Naive thymus-derived CD4-positive, alpha-beta T cell (primary cell): ENCODE data around the gene TSPAN9. TPM values are rescaled to one million over a fixed set of nuclear protein-coding genes. Genes with fewer than 3 reads are reported as not detected.

Experiments
- ATAC-seq: fragments of 150-1000 bp; cut with Tn5 transposase; 2 replicates; pipeline ENCODE4 v1.10.0; 2021; ENCODE audit warnings: mild to moderate bottlenecking, moderate library complexity
- CTCF ChIA-PET: fragments of 350-600 bp; sonication (Branson Sonifier 250); formaldehyde crosslinking; loops from one replicate; lab custom pipeline; 2021; ENCODE audit warnings: antibody characterized with exemption; lab: Charles Lee
- POLR2A ChIA-PET: fragments of 350-600 bp; sonication (Branson Sonifier 250); formaldehyde crosslinking; loops from one replicate; lab custom pipeline; 2021; ENCODE audit warnings: antibody characterized with exemption, inconsistent platforms; lab: Charles Lee
- DNase-seq, 9 donors: peaks; one replicate each; pipeline versions ENCODE4 v3.0.0 to v3.0.0-alpha.2; 2020 to 2022; ENCODE audit warnings: mixed read lengths in 1 of 9
- H3K27ac ChIP-seq: one replicate; pipeline ENCODE4 v1.7.0; 2013; ENCODE audit warnings: mild to moderate bottlenecking, low read depth, low read length, moderate library complexity
- H3K27me3 ChIP-seq, 2 donors: one replicate each; pipeline ENCODE4 v1.7.0; 2013; ENCODE audit warnings: low read length in 2 of 2, mild to moderate bottlenecking in 2 of 2, moderate library complexity in 2 of 2; ENCODE audit not compliant: control insufficient read depth in 2 of 2, insufficient read depth in 2 of 2
- H3K36me3 ChIP-seq, 3 experiments: 1 replicate in 2 of 3; 2 replicates in 1 of 3; pipeline ENCODE4 v1.7.0; 2013; ENCODE audit warnings: low read length in 3 of 3, mild to moderate bottlenecking in 3 of 3, moderate library complexity in 1 of 3; ENCODE audit not compliant: insufficient read depth in 3 of 3, control insufficient read depth in 2 of 3
- H3K4me1 ChIP-seq, 2 donors: one replicate each; pipeline ENCODE4 v1.7.0; 2013; ENCODE audit warnings: low read length in 2 of 2, mild to moderate bottlenecking in 2 of 2, moderate library complexity in 1 of 2; ENCODE audit not compliant: control insufficient read depth in 2 of 2, insufficient read depth in 2 of 2
- H3K4me3 ChIP-seq: 2 replicates; pipeline ENCODE4 v1.7.0; 2013; ENCODE audit warnings: mild to moderate bottlenecking, low read length
- H3K9me3 ChIP-seq, 3 experiments: 1 replicate in 2 of 3; 2 replicates in 1 of 3; pipeline ENCODE4 v1.7.0; 2013; ENCODE audit warnings: low read length in 3 of 3; ENCODE audit not compliant: control insufficient read depth in 2 of 3
- H3K27ac Mint-ChIP-seq, 9 donors: one replicate each; pipeline ENCODE4 v1.8.0; 2020 to 2022; ENCODE audit warnings: mixed read lengths in 9 of 9, mild to moderate bottlenecking in 8 of 9, moderate library complexity in 5 of 9, inconsistent platforms in 2 of 9
- H3K27me3 Mint-ChIP-seq, 5 donors: one replicate each; pipeline ENCODE4 v1.8.0; 2021 to 2022; ENCODE audit warnings: mixed read lengths in 5 of 5, mild to moderate bottlenecking in 1 of 5
- H3K36me3 Mint-ChIP-seq, 5 donors: one replicate each; pipeline ENCODE4 v1.8.0; 2020 to 2022; ENCODE audit warnings: mixed read lengths in 5 of 5, mild to moderate bottlenecking in 3 of 5, inconsistent platforms in 1 of 5
- H3K4me1 Mint-ChIP-seq, 7 donors: one replicate each; pipeline ENCODE4 v1.8.0; 2020 to 2022; ENCODE audit warnings: mixed read lengths in 7 of 7, mild to moderate bottlenecking in 3 of 7, inconsistent platforms in 1 of 7
- H3K4me3 Mint-ChIP-seq, 10 donors: one replicate each; pipeline ENCODE4 v1.8.0; 2020 to 2022; ENCODE audit warnings: mild to moderate bottlenecking in 10 of 10, mixed read lengths in 10 of 10, moderate library complexity in 6 of 10, inconsistent platforms in 2 of 10
- H3K9me3 Mint-ChIP-seq, 11 donors: one replicate each; pipeline ENCODE4 v1.8.0; 2020 to 2022; ENCODE audit warnings: mixed read lengths in 11 of 11, mild to moderate bottlenecking in 4 of 11, inconsistent platforms in 1 of 11, moderate library complexity in 1 of 11
- intact Hi-C, 2 donors: fragments of 100-400 bp; cut with micrococcal nuclease; formaldehyde crosslinking; loops; one replicate each; pipeline ENCODE4 v1.15.1; 2023
- polyA plus RNA-seq, 2 donors: library from polyadenylated mRNA; unstranded; fragments of 300-500 nt; fragmentation: Illumina TruSeq; gene quantifications; one replicate each; pipeline ENCODE4 v1.2.3, GENCODE V29; 2021
- total RNA-seq, 6 experiments: library from RNA in 5 of 6; stranded (reverse) in 5 of 6; gene quantifications; 1 replicate in 5 of 6; 2 replicates in 1 of 6; pipeline ENCODE4 v1.2.3 and lab custom pipeline; 2021 to 2026

The TSPAN9 gene
- total and polyA plus RNA-seq, 7 experiments from 2014 or later: 0.20 to 1.8 (median 1.1) TPM; not detected in 1

DNA sequence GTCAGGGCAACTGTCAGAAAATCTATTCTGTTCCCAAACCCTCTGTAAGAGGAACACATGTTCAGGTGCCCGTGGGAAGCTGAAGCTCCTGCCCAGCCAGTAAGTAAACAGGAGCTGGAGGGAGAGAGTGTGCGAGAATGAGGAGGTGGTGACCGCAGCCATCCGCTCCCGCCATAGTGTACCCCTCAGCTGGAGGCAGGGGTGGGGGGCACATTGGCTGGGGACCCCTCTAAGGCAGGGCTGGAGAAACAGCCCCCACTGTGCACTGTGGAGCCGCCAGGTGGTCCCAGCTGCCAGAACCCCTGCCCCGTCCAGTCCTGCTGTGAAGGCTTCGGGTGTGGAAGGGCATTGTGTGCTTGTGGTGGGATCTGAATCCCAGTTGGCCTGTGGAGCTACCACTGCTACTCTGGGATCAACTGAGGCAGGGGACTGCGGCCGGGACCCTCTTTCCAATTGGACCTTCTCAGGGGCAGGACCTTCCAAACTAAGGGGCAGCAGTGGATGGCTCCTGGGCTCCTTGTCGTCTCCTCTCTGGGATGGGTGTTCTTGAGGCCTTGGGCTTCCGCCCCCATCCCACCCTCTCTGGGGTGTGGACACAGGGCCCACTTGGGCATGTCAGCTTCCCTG lies 59.6 kb downstream of the TSPAN9 start:
- no peak for DNase-seq
- H3K36me3 ChIP-seq: no peaks in the 10 kb centered on the region
- H3K9me3 Mint-ChIP-seq: no peaks in the 10 kb centered on the region
- intact Hi-C loops: loop anchor here in 1 of 2 donors (5.0 kb wide), 1 partner anchor 666 kb away; no protein-coding TSS in a partner anchor
- H3K4me1 Mint-ChIP-seq: peaks cover 0 to 3% (median 0%) of the 10 kb centered on the region in 7 donors
- no peak overlapping the region for H3K4me3 Mint-ChIP-seq
- ATAC-seq: no peak
- no peaks in the 10 kb centered on the region for H3K4me1 ChIP-seq
- H3K9me3 ChIP-seq: no peaks in the 10 kb centered on the region
- ChIA-PET CTCF (interaction anchor here (1.3 kb wide), 1 partner anchor 12 kb away, joined by 4 read pairs; no protein-coding TSS in a partner anchor), POLR2A (no interaction called here)
- H3K36me3 Mint-ChIP-seq: no peaks in the 10 kb centered on the region
- H3K27me3 Mint-ChIP-seq: peaks cover 16 to 52% (median 38%) of the 10 kb centered on the region in 5 donors
- no peak overlapping the region for H3K27ac Mint-ChIP-seq
- H3K27ac ChIP-seq: no peak overlapping the region
- H3K4me3 ChIP-seq: no peak overlapping the region
- peaks cover 0 to 6% of the 10 kb centered on the region in 2 donors for H3K27me3 ChIP-seq

GRCh38 chr12:3137268-3137781 lies 60.1 kb downstream of the TSPAN9 start:
- Mint-ChIP-seq H3K27me3 (peaks cover 10 to 48% (median 32%) of the 10 kb centered on the region in 5 donors), H3K4me1 (no peaks in the 10 kb centered on the region), H3K27ac (no peak overlapping the region), H3K4me3 (no peak overlapping the region), H3K9me3 (no peaks in the 10 kb centered on the region), H3K36me3 (no peaks in the 10 kb centered on the region)
- Histone ChIP-seq H3K36me3 (no peaks in the 10 kb centered on the region), H3K4me3 (no peak overlapping the region), H3K27me3 (peaks cover 0 to 6% of the 10 kb centered on the region in 2 donors), H3K9me3 (no peaks in the 10 kb centered on the region), H3K4me1 (no peaks in the 10 kb centered on the region), H3K27ac (no peak overlapping the region)
- ChIA-PET CTCF (interaction anchor here (1.3 kb wide), 1 partner anchor 12 kb away, joined by 4 read pairs; no protein-coding TSS in a partner anchor), POLR2A (no interaction called here)
- intact Hi-C loops: loop anchor here in 1 of 2 donors (5.0 kb wide), 1 partner anchor 665 kb away; no protein-coding TSS in a partner anchor
- ATAC-seq (no peak), DNase-seq (no peak)

DNA sequence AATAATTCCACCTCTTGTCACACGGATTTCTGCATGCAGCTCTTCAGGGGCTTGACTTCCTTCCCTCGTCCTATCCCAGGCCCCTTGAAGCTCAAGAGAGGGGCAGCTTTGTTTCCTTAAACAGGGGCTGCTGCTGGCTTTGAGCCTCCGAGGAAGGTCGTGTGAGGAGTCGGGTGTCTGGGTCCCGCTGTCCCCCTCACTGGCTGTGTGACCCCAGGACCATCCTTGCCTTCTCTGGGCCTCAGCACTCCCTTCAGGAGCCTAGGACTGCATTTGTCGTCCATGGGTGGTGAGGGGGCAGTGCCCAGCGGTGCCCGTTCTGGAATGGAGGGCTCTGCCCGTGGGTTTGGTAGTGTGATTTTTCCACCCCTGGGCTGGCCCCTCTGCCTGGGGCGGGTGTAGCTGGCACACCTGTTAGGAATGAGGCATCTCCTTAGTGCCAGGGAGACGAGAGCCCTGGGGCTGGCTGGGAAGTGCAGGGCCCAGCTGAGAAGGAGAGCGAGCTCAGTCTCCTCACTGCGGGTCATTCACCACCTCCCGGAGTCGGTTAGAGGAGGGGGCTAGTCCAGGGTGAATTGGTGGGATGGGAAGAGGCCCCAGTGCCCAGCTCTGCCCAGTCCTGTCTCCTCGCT lies 60.8 kb downstream of the TSPAN9 start:
- ChIA-PET CTCF (interaction anchor here (0.7 to 1.3 kb wide), 2 partner anchors 11 to 117 kb away, joined by 3 to 4 read pairs; no protein-coding TSS in a partner anchor), POLR2A (no interaction called here)
- no peak overlapping the region for H3K4me3 ChIP-seq
- intact Hi-C loops: loop anchor here in 1 of 2 donors (5.0 kb wide), 1 partner anchor 664 kb away; no protein-coding TSS in a partner anchor
- H3K4me1 Mint-ChIP-seq: no peaks in the 10 kb centered on the region
- no peak for ATAC-seq
- H3K27ac Mint-ChIP-seq: no peak overlapping the region
- H3K36me3 Mint-ChIP-seq: no peaks in the 10 kb centered on the region
- no peak for DNase-seq
- no peak overlapping the region for H3K27ac ChIP-seq
- peaks cover 0 to 6% of the 10 kb centered on the region in 2 donors for H3K27me3 ChIP-seq
- H3K9me3 ChIP-seq: no peaks in the 10 kb centered on the region
- no peaks in the 10 kb centered on the region for H3K36me3 ChIP-seq
- H3K4me1 ChIP-seq: no peaks in the 10 kb centered on the region
- H3K4me3 Mint-ChIP-seq: no peak overlapping the region
- H3K27me3 Mint-ChIP-seq: peaks cover 7 to 50% (median 30%) of the 10 kb centered on the region in 5 donors
- H3K9me3 Mint-ChIP-seq: no peaks in the 10 kb centered on the region

DNA sequence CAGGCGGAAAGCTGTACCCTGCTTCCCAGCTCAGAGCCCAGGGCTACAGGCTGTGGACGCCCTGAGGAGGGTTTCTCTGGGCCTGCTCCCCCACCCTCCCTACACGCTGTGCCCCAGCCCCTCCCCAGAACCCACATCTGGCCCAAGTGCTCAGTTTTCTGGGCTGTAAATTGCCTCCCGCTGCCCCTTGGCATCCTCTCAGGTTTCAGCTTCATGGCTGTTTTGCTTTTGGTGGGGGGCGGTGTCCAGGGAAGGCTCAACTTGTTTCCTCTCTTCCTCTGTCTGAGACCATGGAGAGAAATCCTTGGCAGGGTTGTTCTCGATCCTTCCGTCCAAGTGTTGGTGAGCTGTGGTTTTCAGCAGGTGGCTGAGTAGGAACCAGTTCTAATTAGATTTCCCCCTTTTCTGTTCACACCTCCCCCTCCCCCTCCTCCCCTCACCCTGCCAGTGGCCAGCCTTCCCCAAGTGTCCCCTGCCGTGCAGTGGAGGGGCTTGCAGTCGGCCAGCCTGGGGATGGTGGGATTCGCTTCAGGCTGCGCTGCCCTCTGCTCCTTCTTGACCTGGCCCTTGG lies 61.8 kb downstream of the TSPAN9 start:
- ATAC-seq (no peak), DNase-seq (no peak)
- intact Hi-C loops: loop anchor here in 1 of 2 donors (5.0 kb wide), 1 partner anchor 663 kb away; no protein-coding TSS in a partner anchor
- Histone ChIP-seq H3K4me1 (no peaks in the 10 kb centered on the region), H3K9me3 (no peaks in the 10 kb centered on the region), H3K27me3 (peaks cover 0 to under 1% of the 10 kb centered on the region in 2 donors), H3K4me3 (no peak overlapping the region), H3K27ac (no peak overlapping the region), H3K36me3 (no peaks in the 10 kb centered on the region)
- Mint-ChIP-seq H3K4me1 (no peaks in the 10 kb centered on the region), H3K27me3 (peaks cover 7 to 47% (median 20%) of the 10 kb centered on the region in 5 donors), H3K4me3 (no peak overlapping the region), H3K9me3 (peaks cover 0 to 2% (median 0%) of the 10 kb centered on the region in 11 donors), H3K36me3 (no peaks in the 10 kb centered on the region), H3K27ac (no peak overlapping the region)
- POLR2A ChIA-PET: no interaction called here
- CTCF ChIA-PET: no interaction called here

DNA sequence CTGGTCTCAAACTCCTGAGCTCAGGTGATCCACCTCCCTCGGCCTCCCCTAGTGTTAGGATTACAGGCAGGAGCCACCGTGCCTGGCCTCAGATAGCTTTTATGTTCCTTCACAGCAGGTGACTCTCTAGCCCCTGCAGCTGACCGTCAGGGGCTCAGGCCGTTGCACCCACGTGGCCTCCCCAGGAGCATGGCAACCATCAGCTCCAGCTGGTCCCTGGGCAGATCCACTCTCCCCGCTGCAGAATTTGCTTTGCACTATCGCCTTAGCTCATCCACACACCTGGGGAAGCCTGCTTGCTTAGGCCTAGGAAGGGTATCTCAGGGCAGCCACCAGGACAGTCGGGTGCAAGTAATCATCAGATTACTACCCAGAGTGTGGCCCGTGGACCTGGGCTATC lies 62.6 kb downstream of the TSPAN9 start:
- no peaks in the 10 kb centered on the region for H3K36me3 Mint-ChIP-seq
- no peak for ATAC-seq
- H3K4me3 Mint-ChIP-seq: no peak overlapping the region
- H3K4me1 Mint-ChIP-seq: no peaks in the 10 kb centered on the region
- POLR2A ChIA-PET: no interaction called here
- no peak for DNase-seq
- Histone ChIP-seq H3K4me3 (no peak overlapping the region), H3K4me1 (no peaks in the 10 kb centered on the region), H3K27me3 (no peaks in the 10 kb centered on the region), H3K9me3 (no peaks in the 10 kb centered on the region), H3K36me3 (no peaks in the 10 kb centered on the region), H3K27ac (no peak overlapping the region)
- CTCF ChIA-PET: no interaction called here
- peaks cover 5 to 40% (median 13%) of the 10 kb centered on the region in 5 donors for H3K27me3 Mint-ChIP-seq
- H3K9me3 Mint-ChIP-seq: peaks cover 0 to 2% (median 0%) of the 10 kb centered on the region in 11 donors
- H3K27ac Mint-ChIP-seq: no peak overlapping the region
- intact Hi-C loops: loop anchor here in 1 of 2 donors (5.0 kb wide), 1 partner anchor 663 kb away; no protein-coding TSS in a partner anchor

DNA sequence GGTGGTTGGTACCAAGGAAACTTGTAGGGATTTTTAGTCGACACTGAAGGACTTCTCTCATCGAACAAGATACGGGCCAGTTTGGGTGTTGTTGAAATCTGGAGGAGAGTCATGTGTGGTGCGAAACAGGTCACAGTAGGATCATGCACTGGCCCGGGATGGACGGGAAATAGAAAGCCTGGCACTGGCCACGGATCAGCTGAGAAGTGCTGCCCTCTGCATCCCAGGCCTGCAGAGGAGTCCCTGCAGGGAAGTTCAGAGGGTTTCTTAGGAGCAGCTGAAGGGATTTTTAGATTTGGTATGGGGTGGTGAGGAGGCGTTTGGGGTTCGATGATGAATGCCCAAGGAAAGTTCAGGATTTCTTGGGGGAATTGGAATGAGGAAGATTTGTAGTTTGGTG lies 63.1 kb downstream of the TSPAN9 start:
- POLR2A ChIA-PET: no interaction called here
- intact Hi-C loops: no loop called here
- Mint-ChIP-seq H3K9me3 (peaks cover 0 to 2% (median 0%) of the 10 kb centered on the region in 11 donors), H3K27ac (no peak overlapping the region), H3K36me3 (no peaks in the 10 kb centered on the region), H3K4me1 (no peaks in the 10 kb centered on the region), H3K4me3 (no peak overlapping the region), H3K27me3 (peaks cover 5 to 45% (median 13%) of the 10 kb centered on the region in 5 donors)
- H3K36me3 ChIP-seq: no peaks in the 10 kb centered on the region
- H3K4me3 ChIP-seq: no peak overlapping the region
- CTCF ChIA-PET: no interaction called here
- H3K27ac ChIP-seq: no peak overlapping the region
- H3K9me3 ChIP-seq: no peaks in the 10 kb centered on the region
- H3K27me3 ChIP-seq: no peaks in the 10 kb centered on the region
- no peaks in the 10 kb centered on the region for H3K4me1 ChIP-seq
- DNase-seq (no peak), ATAC-seq (no peak)
